Measurements from ENCODE around the gene CFAP97D2. TPM values are rescaled to one million over a fixed set of nuclear protein-coding genes. Genes with fewer than 3 reads are reported as not detected.

CFAP97D2 gene
- total RNA-seq, 2 experiments from 2014 or later: not detected

DNA sequence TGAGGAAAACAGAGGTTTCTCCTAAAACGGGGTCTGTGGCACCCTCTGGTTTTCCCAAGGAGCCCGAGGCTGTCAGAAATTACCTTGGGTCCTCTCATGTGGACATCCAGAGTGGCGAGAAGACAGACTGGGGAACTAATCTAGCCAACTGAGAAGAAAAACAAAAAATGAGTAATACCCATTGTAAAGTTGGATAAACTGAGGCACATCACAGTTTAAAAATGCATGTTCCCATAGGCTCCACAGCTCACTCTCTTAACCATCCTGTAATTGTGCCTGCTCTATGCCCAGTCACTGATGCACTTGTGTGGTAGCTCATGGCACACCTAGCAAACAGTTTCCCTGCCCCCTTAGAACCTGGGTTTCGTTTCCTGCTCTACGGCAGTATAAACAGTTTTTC, 87.2 kb downstream of the CFAP97D2 start:
- no peaks in the 10 kb centered on the region for H3K27me3 Mint-ChIP-seq
- H3K4me1 Mint-ChIP-seq: peaks cover 33% of the 10 kb centered on the region
- no peaks in the 10 kb centered on the region for H3K9me3 Mint-ChIP-seq
- H3K36me3 Mint-ChIP-seq: peaks cover 58% of the 10 kb centered on the region
- no peak for DNase-seq
- H3K27ac Mint-ChIP-seq: no peak overlapping the region
- H3K4me3 Mint-ChIP-seq: no peak overlapping the region

DNA sequence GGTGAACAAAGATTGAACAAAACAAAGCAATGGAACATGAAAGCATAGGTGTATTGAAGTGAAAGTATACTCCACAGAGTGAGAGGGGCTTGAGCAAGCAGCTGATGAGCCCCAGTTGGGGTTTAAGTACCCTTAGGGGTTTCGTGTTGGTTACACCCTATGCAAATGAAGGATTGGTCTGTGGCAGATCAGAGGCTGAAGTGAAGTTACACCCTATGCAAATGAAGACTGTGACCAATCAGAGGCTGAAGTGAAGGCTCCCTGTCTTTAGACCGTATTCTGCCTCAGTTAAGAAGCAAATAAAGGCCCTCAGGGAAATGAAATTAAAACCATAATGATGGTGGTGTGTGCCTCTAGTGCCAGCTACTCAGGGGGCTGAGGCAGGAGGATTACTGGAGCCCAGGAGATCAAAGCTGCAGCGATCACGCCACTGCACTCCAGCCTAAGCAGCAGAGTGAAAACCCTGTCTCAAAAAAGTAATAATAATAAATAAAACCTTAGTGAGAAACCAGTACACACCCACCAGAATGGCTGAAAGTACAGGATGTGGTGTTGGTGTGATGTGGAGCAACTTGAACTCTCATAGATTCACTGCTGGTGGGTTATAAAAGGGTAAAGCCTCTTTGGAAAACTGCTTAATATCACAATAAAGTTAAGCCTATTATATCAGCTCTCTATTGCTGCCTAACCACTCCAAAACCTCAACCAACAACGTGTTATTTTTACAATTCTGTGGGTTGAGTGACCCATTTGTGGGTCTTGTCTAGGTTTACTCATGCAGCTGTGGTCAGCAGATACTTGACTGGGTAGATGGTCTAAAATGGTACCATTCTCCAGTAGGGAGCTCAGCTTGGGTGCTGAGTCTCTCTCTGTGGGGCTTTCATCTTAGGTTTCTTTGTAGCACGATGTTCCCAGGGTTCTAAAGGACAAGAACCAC, 89.6 kb downstream of the CFAP97D2 start:
- Mint-ChIP-seq H3K27me3 (no peaks in the 10 kb centered on the region), H3K4me1 (peaks cover 16% of the 10 kb centered on the region), H3K27ac (peak overlapping the region; percentile 66), H3K9me3 (no peaks in the 10 kb centered on the region), H3K4me3 (no peak overlapping the region), H3K36me3 (peaks cover 58% of the 10 kb centered on the region)
- DNase-seq: no peak

- no peak for DNase-seq
- no peaks in the 10 kb centered on the region for H3K9me3 Mint-ChIP-seq
- H3K36me3 Mint-ChIP-seq: peaks cover 56% of the 10 kb centered on the region
- H3K4me1 Mint-ChIP-seq: peaks cover 14% of the 10 kb centered on the region
- H3K4me3 Mint-ChIP-seq: no peak overlapping the region
- H3K27ac Mint-ChIP-seq: peak overlapping the region; percentile 61
- H3K27me3 Mint-ChIP-seq: no peaks in the 10 kb centered on the region
These were observed 90.3 kb downstream of the CFAP97D2 start for GRCh38 chr13:114269281-114269770.

Other genes with a start within 250 kb of the CFAP97D2 start
- under 1 TPM; 0.96 to 0.99 TPM for gene C13orf46, start 205.2 kb upstream of the CFAP97D2 start, total RNA-seq
- gene RASA3, start 46.6 kb upstream of the CFAP97D2 start, total RNA-seq: 10 to 100 TPM; 25.6 to 26.5 TPM
- gene CDC16, start 55.6 kb downstream of the CFAP97D2 start, total RNA-seq: 10 to 100 TPM; 72.8 to 73.0 TPM
- 10 to 100 TPM; 42.9 to 45.9 TPM for gene UPF3A, start 102.3 kb downstream of the CFAP97D2 start, total RNA-seq
- gene CHAMP1, start 135.2 kb downstream of the CFAP97D2 start, total RNA-seq: 10 to 100 TPM; 46.2 to 46.6 TPM